Endothelial cell of umbilical vein (primary cell): Measurements from ENCODE around the gene SPRED2. TPM values are rescaled to one million over a fixed set of nuclear protein-coding genes. Genes with fewer than 3 reads are reported as not detected.

Experiments used
- BruUV-seq: library from RNA; stranded (reverse); fragments of 400-500 nt; replicated peaks from 2 replicates; lab custom pipeline; 2021; lab: Mats Ljungman, UMichigan
- CTCF ChIA-PET: fragments of 300-600, 350-600 bp; sonication (Branson Sonifier 250); formaldehyde crosslinking; loops from one replicate; lab custom pipeline; 2021; ENCODE audit warnings: antibody characterized with exemption, inconsistent platforms; lab: Charles Lee
- POLR2A ChIA-PET: fragments of 300-600, 350-600 bp; sonication (Branson Sonifier 250); formaldehyde crosslinking; loops from one replicate; lab custom pipeline; 2021; ENCODE audit warnings: antibody characterized with exemption, inconsistent platforms; lab: Charles Lee
- DNase-seq: peaks from one replicate; pipeline ENCODE4 v3.0.0-alpha.2; 2011; ENCODE audit warnings: low read depth, low spot score
- FAIRE-seq: peaks from 2 replicates; lab custom pipeline; 2011; peaks lifted over from hg19 to GRCh38; lab: Jason Lieb, UNC
- H2AFZ ChIP-seq: 2 replicates; pipeline ENCODE4 v1.6.0; 2012; ENCODE audit warnings: low read depth, low read length, control low read depth, inconsistent platforms
- H3K27ac ChIP-seq: 2 replicates; pipeline ENCODE4 v1.5.1; 2011; ENCODE audit warnings: low read depth, mild to moderate bottlenecking, control low read depth, low read length, moderate library complexity; ENCODE audit not compliant: insufficient read depth
- H3K27me3 ChIP-seq, 2 experiments: 2 replicates each; pipeline versions ENCODE4 v1.6.0 to v1.6.1; 2011; ENCODE audit warnings: low read length in 2 of 2, mixed read lengths in 1 of 2; ENCODE audit not compliant: control insufficient read depth in 2 of 2, insufficient read depth in 2 of 2
- H3K36me3 ChIP-seq, 2 experiments: 2 replicates in 1 of 2; 3 replicates in 1 of 2; pipeline ENCODE4 v1.5.1; 2011; ENCODE audit warnings: low read length in 2 of 2, mild to moderate bottlenecking in 1 of 2, moderate library complexity in 1 of 2; ENCODE audit not compliant: control insufficient read depth in 2 of 2, insufficient read depth in 2 of 2; ENCODE audit errors: extremely low read depth in 1 of 2
- H3K4me1 ChIP-seq: 3 replicates; pipeline ENCODE4 v1.5.1; 2011; ENCODE audit warnings: mild to moderate bottlenecking, low read length; ENCODE audit not compliant: control insufficient read depth, insufficient read depth; ENCODE audit errors: extremely low read depth
- H3K4me2 ChIP-seq: 2 replicates; pipeline ENCODE4 v1.6.1; 2011; ENCODE audit warnings: low read length, control low read depth, mixed read lengths; ENCODE audit not compliant: insufficient read depth
- H3K4me3 ChIP-seq, 3 experiments: fragments of 200-600 bp in 1 of 3; sonication (generic), shearing (Covaris generic) in 1 of 3; replicated peaks in 1 of 3; 2 replicates each; pipeline ENCODE4 v1.5.1; 2011 to 2016; ENCODE audit warnings: control low read depth in 3 of 3, low read length in 3 of 3, mild to moderate bottlenecking in 2 of 3, inconsistent platforms in 1 of 3, low read depth in 1 of 3, moderate library complexity in 1 of 3; ENCODE audit not compliant: insufficient read depth in 1 of 3
- H3K79me2 ChIP-seq: 2 replicates; pipeline ENCODE4 v1.6.0; 2012; ENCODE audit warnings: low read length, inconsistent platforms; ENCODE audit not compliant: control insufficient read depth, insufficient read depth
- H3K9ac ChIP-seq: replicated peaks from 2 replicates; pipeline ENCODE3; 2011; ENCODE audit warnings: low read length, control low read depth; ENCODE audit not compliant: insufficient read depth; ENCODE audit errors: extremely low read depth
- H3K9me1 ChIP-seq: replicated peaks from 3 replicates; pipeline ENCODE4 v1.6.0; 2011; ENCODE audit warnings: mild to moderate bottlenecking, low read length; ENCODE audit not compliant: control insufficient read depth, insufficient read depth; ENCODE audit errors: extremely low read depth
- H3K9me3 ChIP-seq: replicated peaks from 2 replicates; pipeline ENCODE4 v1.5.1; 2012; ENCODE audit warnings: low read length, inconsistent platforms; ENCODE audit not compliant: control insufficient read depth, insufficient read depth
- H4K20me1 ChIP-seq: replicated peaks from 2 replicates; pipeline ENCODE3; 2011; ENCODE audit warnings: mild to moderate bottlenecking, low read length; ENCODE audit not compliant: control insufficient read depth, insufficient read depth; ENCODE audit errors: extremely low read depth
- CTCF ChIP-seq, 2 donors: IDR thresholded peaks; 1 replicate in 1 of 2; 2 replicates in 1 of 2; pipeline ENCODE4 v1.5.1; 2011; ENCODE audit warnings: low read length in 2 of 2, mild to moderate bottlenecking in 2 of 2, moderate library complexity in 2 of 2, control low read depth in 1 of 2, inconsistent platforms in 1 of 2, low read depth in 1 of 2; ENCODE audit not compliant: insufficient read depth in 1 of 2; ENCODE audit errors: extremely low read depth in 1 of 2
- EZH2 ChIP-seq: IDR thresholded peaks from 2 replicates; pipeline ENCODE4 v1.6.1; 2012; ENCODE audit warnings: borderline replicate concordance, low read depth, mild to moderate bottlenecking, moderate library complexity, low read length, inconsistent platforms; ENCODE audit not compliant: severe bottlenecking
- FOS ChIP-seq: IDR thresholded peaks from 2 replicates; pipeline ENCODE4 v1.6.1; 2011; ENCODE audit warnings: mild to moderate bottlenecking, low read length, moderate library complexity, borderline replicate concordance; ENCODE audit not compliant: insufficient read depth
- GATA2 ChIP-seq: IDR thresholded peaks from 2 replicates; pipeline ENCODE4 v1.7.0; 2011; ENCODE audit warnings: low read depth, mild to moderate bottlenecking, moderate library complexity, mixed read lengths, low read length; ENCODE audit not compliant: insufficient read length, insufficient read depth
- JUN ChIP-seq: IDR thresholded peaks from 2 replicates; pipeline ENCODE4 v1.6.1; 2011; ENCODE audit warnings: borderline replicate concordance, low read depth; ENCODE audit not compliant: insufficient read length, insufficient read depth
- MYC ChIP-seq: IDR thresholded peaks from one replicate; pipeline ENCODE4 v1.6.1; 2011; ENCODE audit warnings: mild to moderate bottlenecking, low read depth, low read length
- POLR2A ChIP-seq: IDR thresholded peaks from 2 replicates; pipeline ENCODE4 v1.6.1; 2012; ENCODE audit warnings: low read depth, mild to moderate bottlenecking, control low read depth, low read length
- POLR2AphosphoS5 ChIP-seq: IDR thresholded peaks from 2 replicates; pipeline ENCODE4 v1.6.1; 2012; ENCODE audit warnings: low read depth, mild to moderate bottlenecking, control low read depth, low read length, moderate library complexity; ENCODE audit not compliant: insufficient read depth
- dilution Hi-C: fragments of 300-500 bp; cut with MboI; formaldehyde crosslinking; loops from one replicate; pipeline ENCODE4 v1.15.0; 2019; ENCODE audit warnings: low sequenced_read_pairs; ENCODE audit not compliant: extremely low pct_ligation_motif_present
- intact Hi-C: fragments of 100-400 bp; cut with micrococcal nuclease; formaldehyde crosslinking; loops from one replicate; pipeline ENCODE4 v1.10.0; 2022
- polyA plus RNA-seq, 4 experiments: library from polyadenylated mRNA; depleted of rRNA in 3 of 4; stranded (reverse) in 3 of 4; unstranded in 1 of 4; fragments of >200 nt; gene quantifications; 2 replicates each; pipeline versions ENCODE4 v1.2.1 to v1.2.3, GENCODE V29; 2011 to 2012; ENCODE audit warnings: missing spikeins in 1 of 4
- total RNA-seq: library from RNA; stranded (reverse); gene quantifications from 2 replicates; pipeline ENCODE4 v1.2.3, GENCODE V29; 2021
- TF ChIP-seq, protein P1 (sequence below): IDR thresholded peaks from 2 replicates; pipeline ENCODE4 v1.6.1; 2011; ENCODE audit not compliant: insufficient read depth, insufficient read length

SPRED2 gene
- total and polyA plus RNA-seq, 2 donors (not counting 3 experiments of a cell fraction or from before 2014, with no cell fraction given), result 3.6 to 9.6 TPM

- H3K4me2 ChIP-seq, result no peak overlapping the region
- H3K4me3 ChIP-seq, result no peak overlapping the region
- dilution Hi-C loops (no loop called here), intact Hi-C loops (loop anchor here (5.0 kb wide), 1 partner anchor 39 kb away; no protein-coding TSS in a partner anchor)
- peaks cover 3% of the 10 kb centered on the region for H4K20me1 ChIP-seq
- H3K4me1 ChIP-seq, result peaks cover 9% of the 10 kb centered on the region
- no TSS peak for BruUV-seq
- no peaks in the 10 kb centered on the region for H3K79me2 ChIP-seq
- H2AFZ ChIP-seq, result no peak overlapping the region
- no peak overlapping the region for H3K27ac ChIP-seq
- POLR2A ChIA-PET, result no interaction called here
- H3K9me3 ChIP-seq, result no peaks in the 10 kb centered on the region
- TF ChIP-seq EZH2 (no peak), FOS (no peak), POLR2AphosphoS5 (no peak), GATA2 (peak; percentile 40), MYC (no peak), CTCF (IDR thresholded peaks at IDR 0.05; ENCODE audit: extremely low read depth in 1 of 2, insufficient read depth in 1 of 2, low read depth in 1 of 2, low read length in 2 of 2) (no peak), JUN (no peak), POLR2A (no peak)
- TF ChIP-seq, protein P1, sequence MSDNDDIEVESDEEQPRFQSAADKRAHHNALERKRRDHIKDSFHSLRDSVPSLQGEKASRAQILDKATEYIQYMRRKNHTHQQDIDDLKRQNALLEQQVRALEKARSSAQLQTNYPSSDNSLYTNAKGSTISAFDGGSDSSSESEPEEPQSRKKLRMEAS, result no peak
- FAIRE-seq (no peak), DNase-seq (no peak)
- H3K9me1 ChIP-seq, result no peaks in the 10 kb centered on the region
- CTCF ChIA-PET, result interaction anchor here (0.8 to 1.9 kb wide), 3 partner anchors 15 to 87 kb away, joined by 3 to 4 read pairs (median 3); no protein-coding TSS in a partner anchor
- no peaks in the 10 kb centered on the region for H3K36me3 ChIP-seq
- peaks cover 2 to 4% of the 10 kb centered on the region in 2 experiments for H3K27me3 ChIP-seq
- H3K9ac ChIP-seq, result no peak overlapping the region
Measured at GRCh38 chr2:65351234-65351947, 81.0 kb downstream of the SPRED2 start.
